MM.1S (cell line): ENCODE data around the gene CLPTM1.

Experiments
- EZH2 ChIP-seq: fragments of 300-600 bp; sonication (generic); optimal IDR thresholded peaks from 2 replicates; pipeline ENCODE3; 2017; ENCODE audit warnings: low read depth, mild to moderate bottlenecking, antibody characterized with exemption, low read length, mixed read lengths
- EZH2phosphoT487 ChIP-seq: fragments of 300-600 bp; sonication (generic); IDR thresholded peaks from 2 replicates; pipeline ENCODE4 v1.6.1; 2018; ENCODE audit warnings: antibody characterized with exemption, low read length
- TF ChIP-seq, protein P1 (sequence below): fragments of 300-600 bp; sonication (generic); IDR thresholded peaks from 2 replicates; pipeline ENCODE4 v1.5.1; 2016; ENCODE audit warnings: antibody characterized with exemption, low read length, mixed read lengths

DNA sequence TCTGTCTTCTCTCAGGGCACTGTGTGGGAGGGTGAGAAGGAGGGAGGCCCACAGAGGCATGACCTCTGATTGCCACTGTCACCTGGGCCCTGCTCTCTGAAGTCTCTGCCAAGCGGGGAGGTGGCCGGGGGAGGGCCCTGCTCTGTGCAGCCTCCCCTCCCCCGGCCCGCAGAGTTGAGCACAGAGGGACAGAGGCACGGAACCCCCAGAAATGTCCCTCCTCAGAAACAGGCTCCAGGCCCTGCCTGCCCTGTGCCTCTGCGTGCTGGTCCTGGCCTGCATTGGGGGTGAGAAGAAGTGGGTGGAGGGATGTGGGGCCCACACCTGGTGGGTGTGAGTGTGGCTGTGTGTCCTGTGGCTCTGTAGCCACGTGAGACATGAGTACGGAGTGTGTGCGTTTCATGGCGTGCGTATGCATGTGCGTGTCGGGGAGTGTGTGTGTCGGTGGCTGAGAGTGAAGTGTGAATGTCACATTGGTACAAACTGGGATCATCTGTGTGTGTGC, 13.1 kb upstream of the CLPTM1 start, which contains the start of gene APOC4:
- TF ChIP-seq, protein P1, sequence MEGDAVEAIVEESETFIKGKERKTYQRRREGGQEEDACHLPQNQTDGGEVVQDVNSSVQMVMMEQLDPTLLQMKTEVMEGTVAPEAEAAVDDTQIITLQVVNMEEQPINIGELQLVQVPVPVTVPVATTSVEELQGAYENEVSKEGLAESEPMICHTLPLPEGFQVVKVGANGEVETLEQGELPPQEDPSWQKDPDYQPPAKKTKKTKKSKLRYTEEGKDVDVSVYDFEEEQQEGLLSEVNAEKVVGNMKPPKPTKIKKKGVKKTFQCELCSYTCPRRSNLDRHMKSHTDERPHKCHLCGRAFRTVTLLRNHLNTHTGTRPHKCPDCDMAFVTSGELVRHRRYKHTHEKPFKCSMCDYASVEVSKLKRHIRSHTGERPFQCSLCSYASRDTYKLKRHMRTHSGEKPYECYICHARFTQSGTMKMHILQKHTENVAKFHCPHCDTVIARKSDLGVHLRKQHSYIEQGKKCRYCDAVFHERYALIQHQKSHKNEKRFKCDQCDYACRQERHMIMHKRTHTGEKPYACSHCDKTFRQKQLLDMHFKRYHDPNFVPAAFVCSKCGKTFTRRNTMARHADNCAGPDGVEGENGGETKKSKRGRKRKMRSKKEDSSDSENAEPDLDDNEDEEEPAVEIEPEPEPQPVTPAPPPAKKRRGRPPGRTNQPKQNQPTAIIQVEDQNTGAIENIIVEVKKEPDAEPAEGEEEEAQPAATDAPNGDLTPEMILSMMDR = no peak
- no peak for TF ChIP-seq EZH2
- TF ChIP-seq EZH2phosphoT487 = no peak
